ENCODE measurements around the gene CCDC169.

CCDC169 gene

DNA sequence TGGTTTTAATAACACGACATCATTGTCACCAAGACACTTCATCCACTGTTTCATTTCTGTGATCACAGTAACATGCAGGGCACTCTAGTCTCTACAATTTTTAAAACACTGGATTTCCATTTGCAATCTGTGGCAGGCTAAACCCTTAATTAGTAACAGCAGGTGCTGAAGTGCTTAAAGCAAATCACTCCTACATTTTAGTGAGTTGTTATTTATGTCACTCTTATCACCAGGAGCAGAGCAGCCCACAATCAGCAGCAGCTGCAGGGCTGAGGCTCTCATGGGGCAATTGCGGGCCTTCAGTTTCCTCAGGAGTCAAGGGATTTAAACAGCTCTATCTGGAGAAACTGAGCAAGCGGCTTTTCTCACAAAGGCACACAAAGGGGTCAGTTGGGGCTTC lies 84.8 kb downstream of the CCDC169 start:
- Mint-ChIP-seq H3K27me3 (ENCODE audit: low read depth, poor library complexity) (peaks cover 6% of the 10 kb centered on the region), H3K27ac (no peak overlapping the region), H3K4me3 (no peak overlapping the region), H3K9me3 (peaks cover 12% of the 10 kb centered on the region), H3K36me3 (ENCODE audit: low read depth) (peaks cover 11% of the 10 kb centered on the region), H3K4me1 (no peaks in the 10 kb centered on the region)
- DNase-seq, result no peak
- TF ChIP-seq, protein P1, sequence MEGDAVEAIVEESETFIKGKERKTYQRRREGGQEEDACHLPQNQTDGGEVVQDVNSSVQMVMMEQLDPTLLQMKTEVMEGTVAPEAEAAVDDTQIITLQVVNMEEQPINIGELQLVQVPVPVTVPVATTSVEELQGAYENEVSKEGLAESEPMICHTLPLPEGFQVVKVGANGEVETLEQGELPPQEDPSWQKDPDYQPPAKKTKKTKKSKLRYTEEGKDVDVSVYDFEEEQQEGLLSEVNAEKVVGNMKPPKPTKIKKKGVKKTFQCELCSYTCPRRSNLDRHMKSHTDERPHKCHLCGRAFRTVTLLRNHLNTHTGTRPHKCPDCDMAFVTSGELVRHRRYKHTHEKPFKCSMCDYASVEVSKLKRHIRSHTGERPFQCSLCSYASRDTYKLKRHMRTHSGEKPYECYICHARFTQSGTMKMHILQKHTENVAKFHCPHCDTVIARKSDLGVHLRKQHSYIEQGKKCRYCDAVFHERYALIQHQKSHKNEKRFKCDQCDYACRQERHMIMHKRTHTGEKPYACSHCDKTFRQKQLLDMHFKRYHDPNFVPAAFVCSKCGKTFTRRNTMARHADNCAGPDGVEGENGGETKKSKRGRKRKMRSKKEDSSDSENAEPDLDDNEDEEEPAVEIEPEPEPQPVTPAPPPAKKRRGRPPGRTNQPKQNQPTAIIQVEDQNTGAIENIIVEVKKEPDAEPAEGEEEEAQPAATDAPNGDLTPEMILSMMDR (IDR thresholded peaks at IDR 0.05), result no peak

DNA sequence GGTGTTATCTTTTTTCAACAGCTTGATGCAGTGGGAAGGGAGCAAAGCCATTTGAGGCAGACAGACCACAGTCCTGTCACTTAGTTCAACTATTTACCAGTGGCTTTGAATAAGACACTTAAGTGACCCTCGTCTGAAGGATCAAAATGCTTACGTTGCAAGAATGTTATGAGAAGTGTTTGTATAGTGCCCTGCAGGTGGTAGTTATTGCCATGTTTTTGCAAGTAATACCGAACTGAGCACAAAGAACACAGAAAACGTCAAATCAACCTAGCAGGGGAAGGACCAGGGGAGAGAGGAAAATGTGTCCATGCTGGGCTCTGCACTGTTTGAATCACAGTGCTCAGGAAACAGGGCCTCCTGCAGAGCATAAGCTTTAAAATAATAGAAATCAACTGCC lies 86.0 kb downstream of the CCDC169 start:
- Mint-ChIP-seq H3K4me1 (no peaks in the 10 kb centered on the region), H3K9me3 (peaks cover 12% of the 10 kb centered on the region), H3K36me3 (ENCODE audit: low read depth) (peaks cover 7% of the 10 kb centered on the region), H3K27ac (no peak overlapping the region), H3K27me3 (ENCODE audit: low read depth, poor library complexity) (peaks cover 6% of the 10 kb centered on the region), H3K4me3 (no peak overlapping the region)
- DNase-seq, result no peak
- TF ChIP-seq, protein P1 (IDR thresholded peaks at IDR 0.05), result no peak

DNA sequence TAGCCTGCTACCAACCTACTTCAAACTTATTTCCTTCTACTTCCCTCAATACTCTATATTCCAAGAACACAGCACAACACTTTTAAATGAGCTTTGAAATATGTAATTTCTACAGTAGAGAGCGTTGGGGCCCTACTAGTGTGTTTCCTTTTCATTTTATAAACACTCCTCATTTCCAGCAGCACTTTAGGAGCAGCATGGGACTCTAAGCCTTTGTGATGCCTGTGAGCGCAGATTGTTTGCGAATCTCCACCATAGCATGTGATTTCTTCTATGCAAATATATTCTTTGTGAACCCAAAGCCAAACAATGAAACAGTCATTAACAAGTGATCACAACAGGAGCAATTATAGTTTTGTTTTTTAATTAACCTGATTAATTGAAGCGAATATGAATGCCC lies 86.9 kb downstream of the CCDC169 start:
- Mint-ChIP-seq H3K4me1 (no peaks in the 10 kb centered on the region), H3K4me3 (no peak overlapping the region), H3K9me3 (peaks cover 10% of the 10 kb centered on the region), H3K27ac (no peak overlapping the region), H3K27me3 (ENCODE audit: low read depth, poor library complexity) (peaks cover 6% of the 10 kb centered on the region), H3K36me3 (ENCODE audit: low read depth) (peaks cover 6% of the 10 kb centered on the region)
- TF ChIP-seq, protein P1 (IDR thresholded peaks at IDR 0.05), result no peak
- no peak for DNase-seq

DNA sequence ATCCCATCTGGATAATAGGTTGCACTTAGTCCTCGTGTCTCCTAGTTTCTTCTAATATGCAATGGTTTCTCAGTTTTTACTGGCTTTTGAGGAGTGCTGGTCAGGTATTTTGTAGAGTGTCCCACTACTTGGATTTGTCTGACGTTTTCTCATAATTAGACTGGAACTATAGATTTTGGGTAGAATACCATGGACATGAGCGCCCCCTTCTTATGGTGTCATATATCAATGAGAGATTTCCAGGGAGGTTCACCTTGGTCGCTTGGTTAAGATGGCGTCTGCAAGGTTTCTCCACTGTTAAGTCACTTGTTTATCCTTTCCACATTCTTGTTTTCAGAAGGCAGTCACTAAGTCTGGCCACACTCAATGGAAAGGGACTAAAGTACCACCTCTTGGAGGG lies 89.9 kb downstream of the CCDC169 start:
- Mint-ChIP-seq H3K27me3 (ENCODE audit: low read depth, poor library complexity) (peaks cover 6% of the 10 kb centered on the region), H3K4me1 (no peaks in the 10 kb centered on the region), H3K9me3 (no peaks in the 10 kb centered on the region), H3K27ac (no peak overlapping the region), H3K36me3 (ENCODE audit: low read depth) (no peaks in the 10 kb centered on the region), H3K4me3 (no peak overlapping the region)
- TF ChIP-seq, protein P1 (IDR thresholded peaks at IDR 0.05), result no peak
- no peak for DNase-seq

DNA sequence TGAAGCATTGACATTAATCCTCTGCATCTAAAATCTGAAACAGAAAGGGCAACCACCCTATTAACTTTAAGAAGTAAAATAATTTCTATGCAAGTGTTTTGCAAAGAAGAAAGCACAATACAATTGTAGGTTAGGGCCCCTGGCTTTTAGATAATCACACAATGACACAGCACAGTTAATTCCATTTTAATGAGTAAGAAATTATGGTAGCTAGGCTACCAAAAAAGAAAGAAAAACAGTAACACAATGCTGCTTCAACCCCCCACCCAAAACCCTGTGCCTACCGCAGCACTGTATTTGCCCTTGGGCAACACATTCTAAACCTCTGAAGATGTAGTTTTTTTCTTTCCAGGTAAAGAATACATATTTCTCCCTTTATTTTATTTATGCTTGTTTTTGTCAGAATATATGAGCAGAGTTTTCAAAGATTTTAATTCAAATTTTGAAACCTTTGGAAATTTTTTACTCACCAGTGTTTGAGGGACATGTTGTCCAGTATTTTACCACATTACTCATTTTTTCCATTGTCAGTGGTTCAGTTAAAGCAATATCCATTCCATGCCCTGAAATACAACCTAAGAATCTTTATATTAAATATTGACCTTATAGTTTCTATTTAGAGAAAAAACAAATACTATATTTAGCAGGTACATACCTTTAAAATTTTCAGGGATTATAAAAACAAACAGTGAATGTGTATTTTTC lies 104.3 kb downstream of the CCDC169 start:
- Mint-ChIP-seq H3K27me3 (ENCODE audit: low read depth, poor library complexity) (no peaks in the 10 kb centered on the region), H3K27ac (no peak overlapping the region), H3K9me3 (no peaks in the 10 kb centered on the region), H3K4me1 (no peaks in the 10 kb centered on the region), H3K36me3 (ENCODE audit: low read depth) (no peaks in the 10 kb centered on the region), H3K4me3 (no peak overlapping the region)
- TF ChIP-seq, protein P1 (IDR thresholded peaks at IDR 0.05), result no peak
- no peak for DNase-seq

DNA sequence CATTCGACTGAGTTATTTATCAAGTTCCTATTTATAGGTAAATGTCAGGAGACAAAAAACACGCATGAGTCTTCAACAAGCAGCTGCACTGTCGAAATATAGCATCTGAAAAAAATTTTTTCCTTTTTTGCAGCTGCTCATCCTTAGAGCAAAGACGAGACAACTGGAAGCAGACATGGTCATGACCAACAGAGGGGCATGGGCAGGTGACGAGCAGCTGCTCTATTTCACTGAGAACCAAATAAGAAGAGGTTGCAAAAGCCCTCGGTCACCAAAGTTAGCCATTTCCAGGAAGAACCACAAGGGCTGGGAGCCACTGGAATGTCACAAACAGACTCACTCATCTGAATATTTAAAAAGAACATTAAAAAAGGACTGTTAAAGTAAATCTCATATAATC lies 105.4 kb downstream of the CCDC169 start:
- Mint-ChIP-seq H3K27me3 (ENCODE audit: low read depth, poor library complexity) (no peaks in the 10 kb centered on the region), H3K27ac (no peak overlapping the region), H3K4me3 (no peak overlapping the region), H3K4me1 (no peaks in the 10 kb centered on the region), H3K9me3 (no peaks in the 10 kb centered on the region), H3K36me3 (ENCODE audit: low read depth) (no peaks in the 10 kb centered on the region)
- DNase-seq, result no peak
- TF ChIP-seq, protein P1 (IDR thresholded peaks at IDR 0.05), result no peak

Data from nephron progenitor cell (in vitro differentiated cells).